ENCODE data around the gene ARHGAP21. TPM values are rescaled to one million over a fixed set of nuclear protein-coding genes. Genes with fewer than 3 reads are reported as not detected.

The ARHGAP21 gene
- total RNA-seq, 1 experiment from 2014 or later: 11.6 TPM

DNA sequence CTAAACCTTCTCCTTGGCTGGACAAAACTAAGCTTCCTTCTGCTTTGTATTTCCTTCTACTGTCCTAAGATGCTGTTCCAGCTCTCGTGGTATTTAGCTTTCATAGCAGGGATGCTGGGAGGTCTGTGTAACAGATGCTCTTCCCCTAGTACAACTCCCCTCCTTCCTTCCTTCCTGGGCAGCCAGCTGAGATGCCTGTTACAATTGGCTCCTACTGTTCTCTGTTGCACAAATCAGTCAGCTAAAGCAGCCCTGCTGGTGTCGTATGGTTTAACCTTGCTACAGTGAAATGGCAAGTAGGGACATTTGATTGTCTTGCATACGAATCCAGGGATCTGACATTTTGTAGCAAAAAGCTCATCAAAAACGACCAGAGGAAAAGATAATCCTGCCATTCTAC is 143.8 kb downstream of the ARHGAP21 start:
- no peaks in the 10 kb centered on the region for H3K79me2 ChIP-seq (ENCODE audit: low read length)
- no peak overlapping the region for H3K9ac ChIP-seq (ENCODE audit: low read length)
- H4K20me1 ChIP-seq (ENCODE audit: insufficient read depth, low read depth, low read length): no peaks in the 10 kb centered on the region
- H3K9me3 ChIP-seq (ENCODE audit: low read length): peaks cover 15% of the 10 kb centered on the region
- H3K4me2 ChIP-seq (ENCODE audit: low read depth, low read length, poor library complexity, severe bottlenecking): no peak overlapping the region
- no peaks in the 10 kb centered on the region for H3K4me1 ChIP-seq (ENCODE audit: low read length)
- DNase-seq: no peak
- no peak overlapping the region for H3K4me3 ChIP-seq (ENCODE audit: low read length)
- H3K9me2 ChIP-seq (replicated peaks; ENCODE audit: insufficient read depth, low read length): no peaks in the 10 kb centered on the region
- H3K36me3 ChIP-seq (ENCODE audit: insufficient read depth, low read length): no peaks in the 10 kb centered on the region
- no peaks in the 10 kb centered on the region for H3K27me3 ChIP-seq (ENCODE audit: low read length)
- no peak overlapping the region for H3K27ac ChIP-seq (ENCODE audit: low read length)
- H2AFZ ChIP-seq (ENCODE audit: low read length): no peak overlapping the region

GRCh38 chr10:24579448-24579847 is 144.2 kb downstream of the ARHGAP21 start:
- Histone ChIP-seq H3K27ac (ENCODE audit: low read length) (no peak overlapping the region), H3K9me3 (ENCODE audit: low read length) (peaks cover 15% of the 10 kb centered on the region), H3K36me3 (ENCODE audit: insufficient read depth, low read length) (no peaks in the 10 kb centered on the region), H4K20me1 (ENCODE audit: insufficient read depth, low read depth, low read length) (no peaks in the 10 kb centered on the region), H3K9ac (ENCODE audit: low read length) (no peak overlapping the region), H3K4me2 (ENCODE audit: low read depth, low read length, poor library complexity, severe bottlenecking) (no peak overlapping the region), H3K4me1 (ENCODE audit: low read length) (no peaks in the 10 kb centered on the region), H2AFZ (ENCODE audit: low read length) (no peak overlapping the region), H3K9me2 (replicated peaks; ENCODE audit: insufficient read depth, low read length) (no peaks in the 10 kb centered on the region), H3K79me2 (ENCODE audit: low read length) (no peaks in the 10 kb centered on the region), H3K27me3 (ENCODE audit: low read length) (no peaks in the 10 kb centered on the region), H3K4me3 (ENCODE audit: low read length) (no peak overlapping the region)
- DNase-seq: no peak

GRCh38 chr10:24575481-24576002 is 148.1 kb downstream of the ARHGAP21 start:
- Histone ChIP-seq H3K9ac (ENCODE audit: low read length) (no peak overlapping the region), H3K27me3 (ENCODE audit: low read length) (no peaks in the 10 kb centered on the region), H3K4me1 (ENCODE audit: low read length) (no peaks in the 10 kb centered on the region), H2AFZ (ENCODE audit: low read length) (no peak overlapping the region), H4K20me1 (ENCODE audit: insufficient read depth, low read depth, low read length) (no peaks in the 10 kb centered on the region), H3K9me3 (ENCODE audit: low read length) (peaks cover 8% of the 10 kb centered on the region), H3K9me2 (replicated peaks; ENCODE audit: insufficient read depth, low read length) (no peaks in the 10 kb centered on the region), H3K4me3 (ENCODE audit: low read length) (no peak overlapping the region), H3K36me3 (ENCODE audit: insufficient read depth, low read length) (no peaks in the 10 kb centered on the region), H3K79me2 (ENCODE audit: low read length) (no peaks in the 10 kb centered on the region), H3K27ac (ENCODE audit: low read length) (no peak overlapping the region), H3K4me2 (ENCODE audit: low read depth, low read length, poor library complexity, severe bottlenecking) (no peak overlapping the region)
- no peak for DNase-seq

DNA sequence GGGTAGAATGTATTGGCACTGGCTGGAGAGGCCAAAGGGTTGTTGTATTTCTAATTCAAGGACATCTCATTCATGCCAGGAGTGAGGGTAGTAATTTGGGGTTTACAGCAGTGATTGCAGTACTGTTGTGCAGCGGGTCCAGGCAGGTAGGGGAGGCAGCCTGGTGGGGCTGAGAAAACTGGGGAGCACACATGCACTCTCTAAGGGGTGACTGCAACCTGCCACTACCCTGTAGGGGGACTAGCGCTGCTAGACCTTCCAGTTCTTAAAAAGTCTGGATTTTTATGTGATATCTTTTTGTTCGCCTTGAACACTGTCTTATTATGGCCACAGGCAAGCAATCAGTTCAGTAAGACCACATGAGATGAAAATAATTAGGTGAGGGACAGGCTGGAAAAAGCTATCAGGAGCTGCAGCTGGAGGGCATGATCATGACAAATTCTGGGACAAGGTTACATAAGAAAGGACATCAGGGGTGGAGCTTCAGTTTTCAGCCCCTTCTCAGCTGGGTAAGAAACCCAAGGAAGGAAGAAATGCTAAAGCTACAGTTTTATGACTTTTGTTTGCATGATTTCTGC is 149.0 kb downstream of the ARHGAP21 start:
- no peaks in the 10 kb centered on the region for H4K20me1 ChIP-seq (ENCODE audit: insufficient read depth, low read depth, low read length)
- H2AFZ ChIP-seq (ENCODE audit: low read length): no peak overlapping the region
- DNase-seq: no peak
- H3K79me2 ChIP-seq (ENCODE audit: low read length): no peaks in the 10 kb centered on the region
- H3K9me3 ChIP-seq (ENCODE audit: low read length): peaks cover 1% of the 10 kb centered on the region
- no peak overlapping the region for H3K27ac ChIP-seq (ENCODE audit: low read length)
- H3K4me3 ChIP-seq (ENCODE audit: low read length): no peak overlapping the region
- no peaks in the 10 kb centered on the region for H3K9me2 ChIP-seq (replicated peaks; ENCODE audit: insufficient read depth, low read length)
- no peaks in the 10 kb centered on the region for H3K36me3 ChIP-seq (ENCODE audit: insufficient read depth, low read length)
- H3K9ac ChIP-seq (ENCODE audit: low read length): no peak overlapping the region
- no peaks in the 10 kb centered on the region for H3K27me3 ChIP-seq (ENCODE audit: low read length)
- H3K4me2 ChIP-seq (ENCODE audit: low read depth, low read length, poor library complexity, severe bottlenecking): no peak overlapping the region
- H3K4me1 ChIP-seq (ENCODE audit: low read length): no peaks in the 10 kb centered on the region

DNA sequence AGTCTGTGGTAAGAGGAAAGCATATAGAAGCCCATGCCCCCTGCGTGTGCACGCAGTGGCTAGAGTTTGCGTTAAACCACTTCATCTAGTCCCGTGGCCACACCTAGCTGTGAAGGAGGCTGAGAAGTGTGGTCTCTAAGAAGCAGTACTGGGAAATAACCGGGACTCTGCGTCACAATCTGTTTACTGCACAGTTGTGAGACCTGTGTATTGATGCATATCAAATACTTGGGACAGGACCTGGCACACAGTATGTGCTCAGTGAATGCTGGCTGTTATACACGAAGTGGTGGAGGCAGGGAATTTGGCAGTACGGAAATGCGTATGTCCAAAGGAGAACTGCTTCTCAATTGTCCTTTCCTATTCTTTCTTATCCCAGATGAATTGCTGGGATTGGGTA is 149.5 kb downstream of the ARHGAP21 start:
- H3K36me3 ChIP-seq (ENCODE audit: insufficient read depth, low read length): no peaks in the 10 kb centered on the region
- no peak overlapping the region for H2AFZ ChIP-seq (ENCODE audit: low read length)
- H3K9me2 ChIP-seq (replicated peaks; ENCODE audit: insufficient read depth, low read length): no peaks in the 10 kb centered on the region
- H3K79me2 ChIP-seq (ENCODE audit: low read length): no peaks in the 10 kb centered on the region
- H3K9me3 ChIP-seq (ENCODE audit: low read length): no peaks in the 10 kb centered on the region; the same call in none of the 2 replicates
- H3K27ac ChIP-seq (ENCODE audit: low read length): no peak overlapping the region
- H3K4me3 ChIP-seq (ENCODE audit: low read length): no peak overlapping the region
- H3K9ac ChIP-seq (ENCODE audit: low read length): no peak overlapping the region
- no peaks in the 10 kb centered on the region for H4K20me1 ChIP-seq (ENCODE audit: insufficient read depth, low read depth, low read length)
- no peaks in the 10 kb centered on the region for H3K27me3 ChIP-seq (ENCODE audit: low read length)
- H3K4me1 ChIP-seq (ENCODE audit: low read length): no peaks in the 10 kb centered on the region
- H3K4me2 ChIP-seq (ENCODE audit: low read depth, low read length, poor library complexity, severe bottlenecking): no peak overlapping the region
- DNase-seq: no peak

DNA sequence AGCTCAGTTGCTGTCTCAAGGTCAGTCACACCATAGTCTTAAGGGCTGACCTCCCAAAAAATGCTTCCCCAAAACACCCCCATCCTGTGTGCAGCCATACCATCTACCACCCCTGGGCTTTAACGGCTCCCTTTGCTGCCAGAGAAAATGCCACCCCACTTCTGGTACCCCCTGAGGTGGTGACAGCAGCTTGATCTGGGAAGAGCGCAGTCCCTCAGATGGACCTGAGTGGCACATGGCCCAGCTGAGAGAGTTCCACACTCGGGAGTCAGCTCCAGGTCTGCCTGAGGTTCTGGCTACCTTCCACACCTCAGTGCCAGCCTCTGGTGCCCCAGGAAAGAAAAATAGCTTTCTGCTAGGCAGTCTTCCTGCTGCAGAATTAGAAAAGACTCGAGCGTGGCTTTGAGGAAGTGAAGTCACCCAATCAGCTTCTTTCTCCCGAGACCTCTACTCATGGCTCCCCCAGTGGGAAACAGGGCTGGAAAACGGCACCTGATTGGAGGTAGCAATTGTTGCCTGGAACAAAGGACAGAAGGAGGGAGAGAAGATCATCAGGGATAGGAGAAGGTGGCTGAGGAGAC is 151.7 kb downstream of the ARHGAP21 start:
- Histone ChIP-seq H4K20me1 (ENCODE audit: insufficient read depth, low read depth, low read length) (no peaks in the 10 kb centered on the region), H3K79me2 (ENCODE audit: low read length) (no peaks in the 10 kb centered on the region), H3K4me1 (ENCODE audit: low read length) (no peaks in the 10 kb centered on the region), H3K9me3 (ENCODE audit: low read length) (no peaks in the 10 kb centered on the region; the same call in none of the 2 replicates), H3K36me3 (ENCODE audit: insufficient read depth, low read length) (no peaks in the 10 kb centered on the region), H3K9ac (ENCODE audit: low read length) (no peak overlapping the region), H3K4me3 (ENCODE audit: low read length) (no peak overlapping the region), H3K4me2 (ENCODE audit: low read depth, low read length, poor library complexity, severe bottlenecking) (no peak overlapping the region), H3K27ac (ENCODE audit: low read length) (no peak overlapping the region), H2AFZ (ENCODE audit: low read length) (no peak overlapping the region), H3K9me2 (replicated peaks; ENCODE audit: insufficient read depth, low read length) (no peaks in the 10 kb centered on the region), H3K27me3 (ENCODE audit: low read length) (no peaks in the 10 kb centered on the region)
- DNase-seq: no peak

DNA sequence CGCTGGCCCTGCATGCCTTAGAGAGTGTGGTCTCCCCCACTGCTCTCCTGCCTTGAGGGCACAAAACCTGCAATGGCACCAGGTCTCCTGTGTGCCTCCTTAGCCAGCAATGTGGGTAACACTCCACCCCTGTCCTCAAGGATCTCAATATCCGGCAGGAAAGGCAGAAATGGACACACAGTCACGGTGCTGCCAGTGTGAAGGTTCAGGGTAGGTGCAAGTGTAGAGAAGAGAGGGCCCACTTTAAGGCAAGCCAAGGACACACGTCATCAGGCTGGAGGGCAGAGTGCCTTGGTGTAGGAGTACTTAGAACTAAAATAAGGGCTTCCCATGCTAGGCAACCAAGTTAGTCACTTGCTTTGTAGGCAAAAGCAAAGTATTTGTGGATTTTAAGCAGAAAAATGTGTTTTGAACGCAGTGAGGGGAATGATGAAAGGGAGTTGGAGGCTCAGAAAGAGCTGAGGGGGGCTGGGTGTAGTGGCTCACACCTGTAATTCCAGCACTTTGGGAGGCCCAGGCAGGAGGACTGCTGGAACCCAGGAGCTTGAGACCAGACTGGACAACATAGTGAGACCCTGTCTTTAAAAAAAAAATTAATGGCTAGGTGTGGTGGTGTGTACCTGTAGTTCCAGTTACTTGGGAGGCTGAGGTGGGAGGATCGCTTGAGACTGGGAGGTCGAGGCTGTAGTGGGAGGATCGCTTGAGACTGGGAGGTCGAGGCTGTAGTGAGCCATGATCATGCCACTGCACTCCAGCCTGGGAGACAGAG is 152.8 kb downstream of the ARHGAP21 start:
- no peak overlapping the region for H3K4me3 ChIP-seq (ENCODE audit: low read length)
- no peaks in the 10 kb centered on the region for H3K79me2 ChIP-seq (ENCODE audit: low read length)
- H3K36me3 ChIP-seq (ENCODE audit: insufficient read depth, low read length): no peaks in the 10 kb centered on the region
- H4K20me1 ChIP-seq (ENCODE audit: insufficient read depth, low read depth, low read length): no peaks in the 10 kb centered on the region
- no peaks in the 10 kb centered on the region for H3K4me1 ChIP-seq (ENCODE audit: low read length)
- no peak overlapping the region for H2AFZ ChIP-seq (ENCODE audit: low read length)
- H3K9ac ChIP-seq (ENCODE audit: low read length): no peak overlapping the region
- no peaks in the 10 kb centered on the region for H3K27me3 ChIP-seq (ENCODE audit: low read length)
- no peak overlapping the region for H3K4me2 ChIP-seq (ENCODE audit: low read depth, low read length, poor library complexity, severe bottlenecking)
- DNase-seq: no peak
- no peaks in the 10 kb centered on the region; the same call in 1 of the 2 replicates for H3K9me3 ChIP-seq (ENCODE audit: low read length)
- no peaks in the 10 kb centered on the region for H3K9me2 ChIP-seq (replicated peaks; ENCODE audit: insufficient read depth, low read length)
- no peak overlapping the region for H3K27ac ChIP-seq (ENCODE audit: low read length)

All from Karpas-422 (cell line).